Uterus (tissue), 4 donors: ENCODE results near the gene PTEN. TPM values are rescaled to one million over a fixed set of nuclear protein-coding genes. Genes with fewer than 3 reads are reported as not detected.

ENCODE experiments used
- DNase-seq, 2 donors: peaks; one replicate each; pipeline ENCODE4 v3.0.0-alpha.2; 2019 to 2020
- H3K27ac ChIP-seq, 2 donors: fragments of 200-600 bp; sonication (generic); 1 replicate in 1 of 2; 2 replicates in 1 of 2; pipeline ENCODE4 v1.5.1; 2016 to 2018
- H3K27me3 ChIP-seq, 2 donors: fragments of 200-600 bp; sonication (generic); one replicate each; pipeline ENCODE4 v1.5.1; 2018 to 2019; ENCODE audit warnings: control low read depth in 1 of 2
- H3K36me3 ChIP-seq, 2 donors: fragments of 200-600 bp; sonication (generic); one replicate each; pipeline ENCODE4 v1.5.1; 2019; ENCODE audit warnings: control low read depth in 1 of 2
- H3K4me1 ChIP-seq, 2 donors: fragments of 200-600 bp; sonication (generic); one replicate each; pipeline ENCODE4 v1.5.1; 2018 to 2019; ENCODE audit warnings: control low read depth in 1 of 2
- H3K4me3 ChIP-seq, 2 donors: fragments of 200-600 bp; sonication (generic); 1 replicate in 1 of 2; 2 replicates in 1 of 2; pipeline ENCODE4 v1.5.1; 2018 to 2019; ENCODE audit warnings: mild to moderate bottlenecking in 1 of 2
- H3K9me3 ChIP-seq, 2 donors: fragments of 200-600 bp; sonication (generic); one replicate each; pipeline ENCODE4 v1.5.1; 2019; ENCODE audit warnings: control low read depth in 1 of 2
- POLR2A ChIP-seq, 2 donors: fragments of 450-650 bp; IDR thresholded peaks; one replicate each; pipeline ENCODE4 v1.6.1; 2016; ENCODE audit warnings: antibody characterized with exemption in 2 of 2, mild to moderate bottlenecking in 1 of 2, moderate library complexity in 1 of 2
- intact Hi-C: fragments of 100-400 bp; cut with DNase I; formaldehyde crosslinking; loops from one replicate; pipeline ENCODE4 v1.15.1; 2023; ENCODE audit warnings: low total_unique reads
- total RNA-seq, 4 donors: library from RNA; depleted of rRNA in 3 of 4; stranded (reverse); fragments of >200 nt in 3 of 4; gene quantifications; one replicate each; pipeline versions ENCODE4 v1.1.0 to v1.2.4, GENCODE V29; 2014 to 2023
- TF ChIP-seq, protein P1 (sequence below), 4 experiments: fragments of 200-600 bp in 2 of 4; fragments of 450-650 bp in 2 of 4; sonication (generic) in 2 of 4; IDR thresholded peaks; one replicate each; pipeline ENCODE4 v1.5.1; 2016 to 2019; ENCODE audit warnings: antibody characterized with exemption in 4 of 4, mild to moderate bottlenecking in 2 of 4, moderate library complexity in 1 of 4
- donor health status: DM: yes; HTN: yes; CAD: no.

Gene PTEN
- total RNA-seq, 4 donors from 2014 or later = 40.0 to 317 (median 189) TPM

DNA sequence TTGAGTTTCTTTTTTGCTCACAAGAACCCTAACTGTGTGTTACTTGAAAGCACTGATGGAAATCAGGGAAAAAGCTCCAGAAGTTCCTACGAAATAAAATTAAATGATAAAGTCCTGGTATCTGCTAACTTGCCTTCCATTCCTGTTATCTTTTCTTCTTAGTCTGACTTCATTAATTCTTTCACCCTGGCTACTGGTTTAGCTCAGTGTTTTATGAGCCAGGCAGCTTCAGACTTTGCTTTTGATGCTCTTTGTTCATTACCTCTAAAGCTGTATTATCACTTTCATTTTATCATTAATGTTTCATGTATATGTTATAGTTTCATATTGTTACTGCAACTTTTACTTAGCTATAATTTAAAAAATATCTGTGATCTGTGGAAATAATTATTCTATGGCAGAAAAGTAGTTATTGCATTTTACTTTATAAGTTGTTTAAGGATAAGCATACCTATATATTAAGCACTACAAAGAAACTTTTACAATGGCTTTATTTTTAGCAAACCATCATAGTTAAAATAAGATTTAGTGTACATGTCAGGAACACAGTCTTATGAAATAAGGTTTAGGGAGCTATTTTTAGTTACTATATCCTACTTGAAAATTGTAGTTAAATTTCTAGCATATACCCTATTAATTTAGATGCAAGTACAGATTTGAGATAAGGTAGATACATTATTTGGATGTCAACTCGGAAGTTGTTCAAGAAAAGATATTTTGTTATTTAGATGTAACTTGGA, 19.3 kb downstream of the PTEN start:
- TF ChIP-seq POLR2A (IDR thresholded peaks at IDR 0.05) = no peak
- TF ChIP-seq, protein P1, sequence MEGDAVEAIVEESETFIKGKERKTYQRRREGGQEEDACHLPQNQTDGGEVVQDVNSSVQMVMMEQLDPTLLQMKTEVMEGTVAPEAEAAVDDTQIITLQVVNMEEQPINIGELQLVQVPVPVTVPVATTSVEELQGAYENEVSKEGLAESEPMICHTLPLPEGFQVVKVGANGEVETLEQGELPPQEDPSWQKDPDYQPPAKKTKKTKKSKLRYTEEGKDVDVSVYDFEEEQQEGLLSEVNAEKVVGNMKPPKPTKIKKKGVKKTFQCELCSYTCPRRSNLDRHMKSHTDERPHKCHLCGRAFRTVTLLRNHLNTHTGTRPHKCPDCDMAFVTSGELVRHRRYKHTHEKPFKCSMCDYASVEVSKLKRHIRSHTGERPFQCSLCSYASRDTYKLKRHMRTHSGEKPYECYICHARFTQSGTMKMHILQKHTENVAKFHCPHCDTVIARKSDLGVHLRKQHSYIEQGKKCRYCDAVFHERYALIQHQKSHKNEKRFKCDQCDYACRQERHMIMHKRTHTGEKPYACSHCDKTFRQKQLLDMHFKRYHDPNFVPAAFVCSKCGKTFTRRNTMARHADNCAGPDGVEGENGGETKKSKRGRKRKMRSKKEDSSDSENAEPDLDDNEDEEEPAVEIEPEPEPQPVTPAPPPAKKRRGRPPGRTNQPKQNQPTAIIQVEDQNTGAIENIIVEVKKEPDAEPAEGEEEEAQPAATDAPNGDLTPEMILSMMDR (IDR thresholded peaks at IDR 0.05) = no peak
- intact Hi-C loops = no loop called here

DNA sequence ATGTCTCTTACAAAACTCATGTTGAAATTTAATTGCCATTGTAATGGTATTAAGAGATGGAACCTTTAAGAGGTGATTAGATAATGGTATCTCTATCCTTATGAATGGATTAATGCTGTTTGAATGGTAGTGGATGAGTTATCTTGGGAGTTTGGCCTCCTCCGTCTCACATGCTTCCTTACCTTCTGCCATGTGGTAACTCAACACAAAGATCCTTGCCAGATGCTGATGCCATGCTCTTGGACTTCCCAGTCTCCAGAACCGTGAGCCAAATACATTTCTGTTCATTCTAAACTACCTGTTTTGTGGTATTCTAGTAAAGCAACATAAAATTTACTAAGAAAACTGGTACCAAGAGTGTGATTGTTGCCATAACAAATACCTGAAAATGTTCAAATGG, 23.2 kb downstream of the PTEN start:
- Histone ChIP-seq H3K27me3 (no peaks in the 10 kb centered on the region), H3K9me3 (no peaks in the 10 kb centered on the region), H3K4me1 (peaks cover 0 to 9% of the 10 kb centered on the region in 2 donors), H3K36me3 (no peaks in the 10 kb centered on the region), H3K27ac (no peak overlapping the region), H3K4me3 (no peak overlapping the region)
- intact Hi-C loops = no loop called here
- no peak for TF ChIP-seq POLR2A (IDR thresholded peaks at IDR 0.05)
- DNase-seq = no peak

More for the DNA sequence above, 19.3 kb downstream of the PTEN start:
- Histone ChIP-seq H3K9me3 (no peaks in the 10 kb centered on the region), H3K4me1 (peaks cover 0 to 9% of the 10 kb centered on the region in 2 donors), H3K4me3 (no peak overlapping the region), H3K27me3 (no peaks in the 10 kb centered on the region), H3K27ac (no peak overlapping the region), H3K36me3 (no peaks in the 10 kb centered on the region)
- DNase-seq = no peak

DNA sequence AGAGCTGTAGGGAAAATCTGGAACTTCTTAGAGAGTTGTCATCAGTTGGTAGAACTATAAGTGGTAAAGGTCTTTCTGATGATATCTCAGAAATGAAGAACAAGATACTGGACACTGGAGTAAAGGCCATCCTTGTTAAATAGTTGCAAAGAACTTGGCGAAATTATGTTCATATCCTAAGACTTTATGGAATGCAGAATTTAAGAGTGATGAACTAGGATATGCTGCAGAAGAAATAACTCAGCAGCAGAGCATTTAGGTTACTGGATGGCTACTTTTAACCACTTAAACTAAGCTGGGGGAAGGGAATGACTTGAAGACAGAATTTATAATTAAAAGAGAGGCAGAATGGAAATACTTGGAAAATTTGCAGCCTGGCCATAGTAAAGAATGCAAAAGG, 23.7 kb downstream of the PTEN start:
- DNase-seq = no peak
- H3K27me3 ChIP-seq = no peaks in the 10 kb centered on the region
- H3K36me3 ChIP-seq = no peaks in the 10 kb centered on the region
- intact Hi-C loops = no loop called here
- TF ChIP-seq, protein P1 (IDR thresholded peaks at IDR 0.05) = no peak
- TF ChIP-seq POLR2A (IDR thresholded peaks at IDR 0.05) = no peak
- H3K9me3 ChIP-seq = no peaks in the 10 kb centered on the region
- no peak overlapping the region for H3K4me3 ChIP-seq
- peaks cover 0 to 9% of the 10 kb centered on the region in 2 donors for H3K4me1 ChIP-seq
- no peak overlapping the region for H3K27ac ChIP-seq

DNA sequence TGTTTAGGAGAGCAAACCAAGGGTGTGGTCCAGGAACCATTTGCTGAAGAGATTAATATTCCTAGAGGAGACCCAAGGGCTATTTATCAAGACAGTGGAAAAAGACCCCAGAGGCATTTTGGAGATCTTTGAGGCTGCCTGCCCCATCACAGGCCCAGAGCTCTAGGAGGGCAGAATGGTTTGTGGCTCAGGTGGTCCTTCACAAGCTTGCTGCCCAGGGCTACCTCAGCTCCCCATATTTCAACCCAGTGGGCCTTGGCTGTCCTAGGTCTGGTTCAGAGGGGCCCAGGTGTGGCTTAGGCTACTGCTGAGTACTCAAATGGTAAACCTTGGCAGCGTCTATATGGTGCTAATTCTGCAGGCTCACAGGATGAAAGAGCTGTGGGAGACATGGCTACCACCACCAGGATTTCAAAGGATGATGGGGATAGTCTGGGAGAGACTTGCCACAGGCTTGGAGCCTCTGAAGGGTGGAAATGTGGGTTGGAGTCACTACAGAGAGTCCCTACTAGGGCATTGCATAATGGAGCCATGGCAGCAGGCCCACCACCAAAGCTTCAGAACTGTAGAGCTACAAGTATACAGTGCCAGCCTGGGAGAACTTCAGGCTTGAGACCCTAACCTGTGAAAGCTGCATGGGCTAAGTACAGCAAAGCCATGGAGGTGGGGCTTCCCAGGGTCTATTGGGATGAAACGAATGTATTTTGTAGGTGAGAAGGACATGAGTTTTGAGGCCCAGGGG, 24.3 kb downstream of the PTEN start:
- H3K4me3 ChIP-seq = no peak overlapping the region
- H3K9me3 ChIP-seq = no peaks in the 10 kb centered on the region
- intact Hi-C loops = no loop called here
- H3K36me3 ChIP-seq = no peaks in the 10 kb centered on the region
- TF ChIP-seq, protein P1 (IDR thresholded peaks at IDR 0.05) = no peak
- no peak for TF ChIP-seq POLR2A (IDR thresholded peaks at IDR 0.05)
- no peak for DNase-seq
- no peaks in the 10 kb centered on the region for H3K27me3 ChIP-seq
- H3K27ac ChIP-seq = no peak overlapping the region
- H3K4me1 ChIP-seq = peaks cover 0 to 8% of the 10 kb centered on the region in 2 donors

DNA sequence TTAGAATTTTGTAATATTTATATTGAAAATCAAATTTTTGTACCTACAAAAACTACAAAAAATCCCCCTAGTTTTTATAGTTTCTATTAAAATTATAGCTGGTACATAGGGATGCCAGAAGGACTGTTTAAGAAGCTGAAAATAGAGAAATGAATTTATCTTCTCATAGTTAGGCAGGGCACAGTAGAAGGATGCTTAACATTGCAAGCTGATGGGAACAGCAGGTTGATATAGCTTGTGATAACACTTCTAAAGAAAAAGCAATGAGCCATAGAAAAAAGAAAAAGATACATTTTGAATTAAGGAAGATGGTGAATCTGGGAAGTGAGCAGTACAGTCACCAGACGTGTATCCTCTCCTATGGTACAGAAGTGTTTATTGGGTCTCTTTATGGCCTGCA, 32.0 kb downstream of the PTEN start:
- H3K27ac ChIP-seq = no peak overlapping the region
- peaks cover 0 to 3% of the 10 kb centered on the region in 2 donors for H3K4me1 ChIP-seq
- no peaks in the 10 kb centered on the region for H3K27me3 ChIP-seq
- intact Hi-C loops = no loop called here
- no peaks in the 10 kb centered on the region for H3K9me3 ChIP-seq
- TF ChIP-seq POLR2A (IDR thresholded peaks at IDR 0.05) = no peak
- TF ChIP-seq, protein P1 (IDR thresholded peaks at IDR 0.05) = no peak
- no peaks in the 10 kb centered on the region for H3K36me3 ChIP-seq
- no peak for DNase-seq
- no peak overlapping the region for H3K4me3 ChIP-seq
